HL-60 (cell line): Measurements from ENCODE around the gene PINK1.

Experiments used
- DNase-seq, 2 experiments: peaks; one replicate each; pipeline ENCODE4 v3.0.0-alpha.2; 2010 to 2020; ENCODE audit warnings: low read depth in 1 of 2, low spot score in 1 of 2
- H3K27ac ChIP-seq: fragments of 250-450 bp; sonication (Bioruptor Pico); replicated peaks from 2 replicates; pipeline ENCODE4 v1.5.1; 2020; ENCODE audit warnings: mild to moderate bottlenecking, moderate library complexity
- H3K27me3 ChIP-seq: fragments of 250-450 bp; sonication (Bioruptor Pico); 2 replicates; pipeline ENCODE4 v1.5.1; 2021; ENCODE audit warnings: mild to moderate bottlenecking, moderate library complexity; ENCODE audit not compliant: insufficient read depth, poor library complexity, severe bottlenecking
- H3K4me3 ChIP-seq: replicated peaks from 2 replicates; pipeline ENCODE4 v1.5.1; 2011; ENCODE audit warnings: mild to moderate bottlenecking, control low read depth, low read length; ENCODE audit not compliant: insufficient read depth
- CTCF ChIP-seq: IDR thresholded peaks from one replicate; pipeline ENCODE4 v1.5.1; 2011; ENCODE audit warnings: low read length, control low read depth, inconsistent platforms; ENCODE audit not compliant: insufficient read depth
- GABPA ChIP-seq: IDR thresholded peaks from 2 replicates; pipeline ENCODE4 v1.6.1; 2012; ENCODE audit warnings: low read depth
- POLR2AphosphoS5 ChIP-seq: IDR thresholded peaks from 2 replicates; pipeline ENCODE4 v1.6.1; 2012; ENCODE audit warnings: low read depth
- REST ChIP-seq: IDR thresholded peaks from 2 replicates; pipeline ENCODE4 v1.6.1; 2012; ENCODE audit warnings: low read depth; ENCODE audit not compliant: insufficient replicate concordance
- SPI1 ChIP-seq: IDR thresholded peaks from 2 replicates; pipeline ENCODE4 v1.6.1; 2012; ENCODE audit warnings: low read depth, mild to moderate bottlenecking, borderline replicate concordance

PINK1 gene

GRCh38 chr1:20654104-20654690 is 20.9 kb downstream of the PINK1 start:
- no peak for DNase-seq
- H3K4me3 ChIP-seq: no peak overlapping the region
- no peaks in the 10 kb centered on the region for H3K27me3 ChIP-seq
- no peak overlapping the region for H3K27ac ChIP-seq
- TF ChIP-seq SPI1: no peak
- TF ChIP-seq CTCF: no peak
- TF ChIP-seq POLR2AphosphoS5: no peak
- TF ChIP-seq GABPA: no peak
- no peak for TF ChIP-seq REST

- Histone ChIP-seq H3K27me3 (no peaks in the 10 kb centered on the region), H3K4me3 (no peak overlapping the region), H3K27ac (no peak overlapping the region)
- TF ChIP-seq GABPA: no peak
- no peak for TF ChIP-seq REST
- TF ChIP-seq CTCF: no peak
- TF ChIP-seq SPI1: no peak
- no peak for TF ChIP-seq POLR2AphosphoS5
- no peak for DNase-seq
Observed at GRCh38 chr1:20657024-20657423, 23.8 kb downstream of the PINK1 start.

- H3K27me3 ChIP-seq: no peaks in the 10 kb centered on the region
- DNase-seq: no peak
- H3K4me3 ChIP-seq: no peak overlapping the region
- H3K27ac ChIP-seq: no peak overlapping the region
- TF ChIP-seq POLR2AphosphoS5: no peak
- TF ChIP-seq SPI1: no peak
- no peak for TF ChIP-seq CTCF
- TF ChIP-seq REST: no peak
- no peak for TF ChIP-seq GABPA
Observed at GRCh38 chr1:20658166-20658915, 25.1 kb downstream of the PINK1 start.
